AG04450 (cell line): ENCODE results near the gene PTPRCAP. TPM values are rescaled to one million over a fixed set of nuclear protein-coding genes. Genes with fewer than 3 reads are reported as not detected.
A peak's percentile ranks its signal among the peaks of the same experiment; 100 is the strongest.
"Not testable (repeated sequence)": the region's sequence is repeated elsewhere in the genome, so short reads cannot be mapped to it uniquely, and the experiment has no call there.

Experiments used
- CTCF ChIA-PET: fragments of 300-600, 350-600 bp; formaldehyde crosslinking; extraction: SDS; loops from one replicate; lab custom pipeline; 2022; ENCODE audit warnings: antibody characterized with exemption, inconsistent platforms; lab: Charles Lee
- POLR2A ChIA-PET: fragments of 350-600 bp; formaldehyde crosslinking; extraction: SDS; loops from one replicate; lab custom pipeline; 2021; ENCODE audit warnings: antibody characterized with exemption, inconsistent platforms; lab: Yijun Ruan, JAX
- DNase-seq: peaks from one replicate; pipeline ENCODE4 v3.0.0-alpha.2; 2011; ENCODE audit warnings: low read depth, low spot score
- H3K27ac ChIP-seq: one replicate; pipeline ENCODE4 v1.5.1; 2012; ENCODE audit warnings: low read depth, low read length, control low read depth
- H3K27me3 ChIP-seq: one replicate; pipeline ENCODE4 v1.6.0; 2012; ENCODE audit warnings: low read length; ENCODE audit not compliant: control insufficient read depth, insufficient read depth
- H3K4me3 ChIP-seq: 2 replicates; pipeline ENCODE4 v1.5.1; 2011; ENCODE audit warnings: mild to moderate bottlenecking, low read depth, low read length, control low read depth
- H3K9me3 ChIP-seq: 2 replicates; pipeline ENCODE4 v1.5.1; 2012; ENCODE audit warnings: low read length; ENCODE audit not compliant: control insufficient read depth, insufficient read depth
- polyA plus RNA-seq: library from polyadenylated mRNA; depleted of rRNA; stranded (reverse); fragments of >200 nt; gene quantifications from 2 replicates; pipeline ENCODE4 v1.2.3, GENCODE V29; 2011
- TF ChIP-seq, protein P1 (sequence below): IDR thresholded peaks from 2 replicates; pipeline ENCODE4 v1.5.1; 2011; ENCODE audit warnings: low read depth, low read length, control low read depth, inconsistent platforms

The PTPRCAP gene
- polyA plus RNA-seq, 1 experiment: 0.07 TPM

DNA sequence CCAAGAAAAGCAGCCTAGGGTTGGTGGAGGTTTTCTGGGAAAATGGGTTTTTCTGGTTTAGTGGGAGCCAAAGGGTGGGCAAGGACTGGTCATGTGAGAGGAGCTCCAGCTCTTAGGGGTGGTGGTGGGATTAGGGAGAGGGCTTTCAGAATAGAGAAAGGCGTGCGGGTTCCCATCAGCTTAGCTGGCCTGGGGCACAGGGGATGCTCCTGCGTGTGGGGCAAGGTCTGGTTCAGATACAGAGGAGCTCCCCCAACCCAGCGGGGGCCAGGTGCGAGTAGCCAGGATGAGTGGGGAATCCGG, 30.9 kb upstream of the PTPRCAP start:
- CTCF ChIA-PET: interaction anchor here (2.8 kb wide), 1 partner anchor 67 kb away, joined by 15 read pairs; the partner anchor contains the start of gene PPP1CA
- TF ChIP-seq, protein P1, sequence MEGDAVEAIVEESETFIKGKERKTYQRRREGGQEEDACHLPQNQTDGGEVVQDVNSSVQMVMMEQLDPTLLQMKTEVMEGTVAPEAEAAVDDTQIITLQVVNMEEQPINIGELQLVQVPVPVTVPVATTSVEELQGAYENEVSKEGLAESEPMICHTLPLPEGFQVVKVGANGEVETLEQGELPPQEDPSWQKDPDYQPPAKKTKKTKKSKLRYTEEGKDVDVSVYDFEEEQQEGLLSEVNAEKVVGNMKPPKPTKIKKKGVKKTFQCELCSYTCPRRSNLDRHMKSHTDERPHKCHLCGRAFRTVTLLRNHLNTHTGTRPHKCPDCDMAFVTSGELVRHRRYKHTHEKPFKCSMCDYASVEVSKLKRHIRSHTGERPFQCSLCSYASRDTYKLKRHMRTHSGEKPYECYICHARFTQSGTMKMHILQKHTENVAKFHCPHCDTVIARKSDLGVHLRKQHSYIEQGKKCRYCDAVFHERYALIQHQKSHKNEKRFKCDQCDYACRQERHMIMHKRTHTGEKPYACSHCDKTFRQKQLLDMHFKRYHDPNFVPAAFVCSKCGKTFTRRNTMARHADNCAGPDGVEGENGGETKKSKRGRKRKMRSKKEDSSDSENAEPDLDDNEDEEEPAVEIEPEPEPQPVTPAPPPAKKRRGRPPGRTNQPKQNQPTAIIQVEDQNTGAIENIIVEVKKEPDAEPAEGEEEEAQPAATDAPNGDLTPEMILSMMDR: no peak
- Histone ChIP-seq H3K27me3 (peaks cover 2% of the 10 kb centered on the region), H3K9me3 (peaks cover 10% of the 10 kb centered on the region; the same call in 1 of the 2 replicates), H3K4me3 (peak overlapping the region; percentile 70), H3K27ac (no peak overlapping the region)
- no peak for DNase-seq
- POLR2A ChIA-PET: interaction anchor here (0.7 to 2.5 kb wide), 2 partner anchors 14 to 67 kb away, joined by 3 to 11 read pairs; partner anchors contain the start of genes AIP and PPP1CA

DNA sequence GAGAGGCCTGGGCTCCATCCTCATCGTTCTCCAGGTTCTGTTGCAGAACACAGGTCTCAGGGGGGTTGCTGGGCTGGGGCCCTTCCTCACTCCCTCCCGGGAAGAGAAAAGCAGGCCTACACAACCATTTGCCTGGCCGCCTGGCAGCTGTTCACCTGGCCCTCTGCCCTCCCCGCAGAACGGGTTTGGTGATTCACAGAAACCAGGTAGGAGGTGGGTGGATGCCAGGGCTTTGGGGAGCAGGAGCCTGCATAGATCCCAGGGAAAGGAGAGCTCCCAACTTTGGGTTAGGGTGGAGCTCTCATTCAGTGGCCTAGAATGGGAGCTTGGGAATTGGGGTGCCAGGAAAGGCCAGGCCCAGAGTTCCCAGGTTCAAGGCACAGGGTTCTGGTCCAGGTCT, 30.6 kb upstream of the PTPRCAP start:
- no peak overlapping the region for H3K27ac ChIP-seq
- TF ChIP-seq, protein P1: no peak
- peak overlapping the region; percentile 70 for H3K4me3 ChIP-seq
- no peaks in the 10 kb centered on the region for H3K27me3 ChIP-seq
- POLR2A ChIA-PET: interaction anchor here (2.5 kb wide), 1 partner anchor 66 kb away, joined by 11 read pairs; the partner anchor contains the start of gene PPP1CA
- CTCF ChIA-PET: interaction anchor here (2.8 kb wide), 1 partner anchor 67 kb away, joined by 15 read pairs; the partner anchor contains the start of gene PPP1CA
- DNase-seq: no peak
- peaks cover 10% of the 10 kb centered on the region; the same call in 1 of the 2 replicates for H3K9me3 ChIP-seq

DNA sequence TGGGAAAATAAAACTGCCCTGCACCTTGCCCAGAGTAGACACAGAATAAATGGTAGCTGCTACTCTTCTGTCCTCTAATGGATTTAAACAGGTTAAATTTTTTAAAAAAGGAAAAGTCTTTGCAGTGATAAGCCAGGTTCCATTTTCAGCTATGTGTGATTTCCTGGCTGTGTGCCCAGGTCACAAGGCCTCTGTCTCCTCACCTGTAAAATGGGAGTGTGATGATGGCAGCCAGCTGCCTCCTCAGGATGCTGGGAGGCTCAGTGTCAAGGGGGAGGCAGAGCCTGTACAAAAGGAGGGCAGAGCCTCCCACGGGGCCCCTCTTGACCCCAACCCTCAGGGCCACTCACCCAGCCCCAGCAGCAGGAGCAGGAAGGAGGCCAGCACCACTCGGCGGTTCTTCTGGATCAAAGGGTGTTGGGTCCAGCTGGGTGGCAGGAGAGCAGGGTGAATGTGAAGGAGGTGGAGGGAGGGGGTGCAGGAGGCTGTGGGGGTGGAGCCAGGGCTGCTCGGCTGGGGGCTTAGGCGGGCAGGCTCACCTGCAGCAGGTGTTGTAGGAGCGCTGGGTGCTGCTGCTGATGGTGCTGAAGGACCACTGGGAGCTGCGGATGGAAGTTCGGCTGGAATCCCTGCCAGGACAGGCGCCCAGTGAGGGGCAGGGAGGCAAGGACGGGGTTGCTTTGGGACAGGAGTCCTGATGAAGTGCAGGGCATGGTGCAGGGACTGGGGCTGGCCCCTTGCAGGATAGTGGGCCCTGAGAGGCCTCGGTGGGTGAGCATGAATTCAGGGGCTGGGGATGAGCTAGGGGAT, 29.7 kb upstream of the PTPRCAP start:
- Histone ChIP-seq H3K9me3 (peaks cover 10% of the 10 kb centered on the region; the same call in 1 of the 2 replicates), H3K27me3 (no peaks in the 10 kb centered on the region), H3K27ac (no peak overlapping the region), H3K4me3 (no peak overlapping the region)
- TF ChIP-seq, protein P1: no peak
- no peak for DNase-seq
- ChIA-PET POLR2A (interaction anchor here (2.5 kb wide), 1 partner anchor 66 kb away, joined by 11 read pairs; the partner anchor contains the start of gene PPP1CA), CTCF (interaction anchor here (2.8 kb wide), 1 partner anchor 66 kb away, joined by 15 read pairs; the partner anchor contains the start of gene PPP1CA)

DNA sequence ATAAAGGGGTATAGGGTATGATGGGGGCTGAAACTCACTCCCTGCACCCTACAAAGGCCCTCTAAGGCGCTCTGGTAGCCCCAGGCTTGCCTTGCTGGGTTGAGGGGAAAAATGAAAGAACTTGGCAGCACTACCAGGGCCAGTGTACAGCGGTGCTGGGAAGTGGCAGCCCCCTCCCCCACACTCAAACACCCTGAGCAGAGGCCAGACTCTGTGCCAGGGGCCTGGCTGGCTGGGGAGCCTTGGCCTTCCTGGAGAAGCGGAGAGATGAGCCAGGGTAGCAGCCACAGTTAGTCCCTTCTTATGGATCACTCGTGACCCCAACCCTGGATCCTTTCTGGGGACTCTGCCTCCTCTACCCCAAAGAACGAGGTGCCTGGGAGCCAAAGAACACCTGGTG, 28.9 kb upstream of the PTPRCAP start:
- ChIA-PET POLR2A (no interaction called here), CTCF (no interaction called here)
- no peak overlapping the region for H3K27ac ChIP-seq
- no peaks in the 10 kb centered on the region for H3K27me3 ChIP-seq
- H3K4me3 ChIP-seq: no peak overlapping the region
- DNase-seq: no peak
- peaks cover 10% of the 10 kb centered on the region; the same call in 1 of the 2 replicates for H3K9me3 ChIP-seq
- TF ChIP-seq, protein P1: no peak

GRCh38 chr11:67465530-67465929, 28.0 kb upstream of the PTPRCAP start:
- H3K27ac ChIP-seq, H3K4me3 ChIP-seq, DNase-seq, CTCF ChIA-PET, POLR2A ChIA-PET, H3K27me3 ChIP-seq: not testable (repeated sequence)
- peaks cover 10% of the 10 kb centered on the region; the same call in 1 of the 2 replicates for H3K9me3 ChIP-seq
